ENCODE data around the gene TAP1. TPM values are rescaled to one million over a fixed set of nuclear protein-coding genes. Genes with fewer than 3 reads are reported as not detected.

Gene TAP1
- polyA plus RNA-seq, 2 of the 4 experiments (the other 2 are of a cell fraction) = 19.0 to 21.2 TPM

- Histone ChIP-seq H3K4me1 (no peaks in the 10 kb centered on the region), H3K27ac (no peak overlapping the region), H3K4me3 (no peak overlapping the region), H3K9me3 (no peaks in the 10 kb centered on the region), H3K4me2 (no peak overlapping the region)
- ATAC-seq (peak; percentile 84 to 86; a peak in 5 of 6 replicates), FAIRE-seq (no peak), DNase-seq (ENCODE audit: low read depth in 1 of 2, low spot score in 1 of 2) (peak; percentile 20 to 63)
- TF ChIP-seq SMC3 (IDR thresholded peaks at IDR 0.05) = peak; percentile 83
- TF ChIP-seq RAD21 (conservative IDR thresholded peaks at IDR 0.05 in 1 of 2, IDR thresholded peaks at IDR 0.05 in 1 of 2) = peak; percentile 88 to 91
- TF ChIP-seq, protein P1, sequence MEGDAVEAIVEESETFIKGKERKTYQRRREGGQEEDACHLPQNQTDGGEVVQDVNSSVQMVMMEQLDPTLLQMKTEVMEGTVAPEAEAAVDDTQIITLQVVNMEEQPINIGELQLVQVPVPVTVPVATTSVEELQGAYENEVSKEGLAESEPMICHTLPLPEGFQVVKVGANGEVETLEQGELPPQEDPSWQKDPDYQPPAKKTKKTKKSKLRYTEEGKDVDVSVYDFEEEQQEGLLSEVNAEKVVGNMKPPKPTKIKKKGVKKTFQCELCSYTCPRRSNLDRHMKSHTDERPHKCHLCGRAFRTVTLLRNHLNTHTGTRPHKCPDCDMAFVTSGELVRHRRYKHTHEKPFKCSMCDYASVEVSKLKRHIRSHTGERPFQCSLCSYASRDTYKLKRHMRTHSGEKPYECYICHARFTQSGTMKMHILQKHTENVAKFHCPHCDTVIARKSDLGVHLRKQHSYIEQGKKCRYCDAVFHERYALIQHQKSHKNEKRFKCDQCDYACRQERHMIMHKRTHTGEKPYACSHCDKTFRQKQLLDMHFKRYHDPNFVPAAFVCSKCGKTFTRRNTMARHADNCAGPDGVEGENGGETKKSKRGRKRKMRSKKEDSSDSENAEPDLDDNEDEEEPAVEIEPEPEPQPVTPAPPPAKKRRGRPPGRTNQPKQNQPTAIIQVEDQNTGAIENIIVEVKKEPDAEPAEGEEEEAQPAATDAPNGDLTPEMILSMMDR (IDR thresholded peaks at IDR 0.05) = peak; percentile 83
- TF ChIP-seq, protein P2, sequence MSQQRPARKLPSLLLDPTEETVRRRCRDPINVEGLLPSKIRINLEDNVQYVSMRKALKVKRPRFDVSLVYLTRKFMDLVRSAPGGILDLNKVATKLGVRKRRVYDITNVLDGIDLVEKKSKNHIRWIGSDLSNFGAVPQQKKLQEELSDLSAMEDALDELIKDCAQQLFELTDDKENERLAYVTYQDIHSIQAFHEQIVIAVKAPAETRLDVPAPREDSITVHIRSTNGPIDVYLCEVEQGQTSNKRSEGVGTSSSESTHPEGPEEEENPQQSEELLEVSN (IDR thresholded peaks at IDR 0.05; ENCODE audit: borderline replicate concordance, low read depth) = no peak
- ChIA-PET POLR2A (interaction anchor here (1.1 to 2.3 kb wide), 5 partner anchors 23 to 103 kb away, joined by 3 to 12 read pairs (median 4); partner anchors contain the start of gene TAP2), CTCF (interaction anchor here (0.6 to 13.9 kb wide), 42 partner anchors 9 to 615 kb away, joined by 3 to 253 read pairs (median 4); partner anchors contain the start of genes HLA-DMA, HLA-DMB, PSMB8 and PSMB9)
- WGBS (ENCODE audit: missing lambda C conversion rate) = 13% methylated on average over 5 of the region's 5 CpGs
Observed at GRCh38 chr6:32868257-32868788, 14.8 kb upstream of the TAP1 start.

DNA sequence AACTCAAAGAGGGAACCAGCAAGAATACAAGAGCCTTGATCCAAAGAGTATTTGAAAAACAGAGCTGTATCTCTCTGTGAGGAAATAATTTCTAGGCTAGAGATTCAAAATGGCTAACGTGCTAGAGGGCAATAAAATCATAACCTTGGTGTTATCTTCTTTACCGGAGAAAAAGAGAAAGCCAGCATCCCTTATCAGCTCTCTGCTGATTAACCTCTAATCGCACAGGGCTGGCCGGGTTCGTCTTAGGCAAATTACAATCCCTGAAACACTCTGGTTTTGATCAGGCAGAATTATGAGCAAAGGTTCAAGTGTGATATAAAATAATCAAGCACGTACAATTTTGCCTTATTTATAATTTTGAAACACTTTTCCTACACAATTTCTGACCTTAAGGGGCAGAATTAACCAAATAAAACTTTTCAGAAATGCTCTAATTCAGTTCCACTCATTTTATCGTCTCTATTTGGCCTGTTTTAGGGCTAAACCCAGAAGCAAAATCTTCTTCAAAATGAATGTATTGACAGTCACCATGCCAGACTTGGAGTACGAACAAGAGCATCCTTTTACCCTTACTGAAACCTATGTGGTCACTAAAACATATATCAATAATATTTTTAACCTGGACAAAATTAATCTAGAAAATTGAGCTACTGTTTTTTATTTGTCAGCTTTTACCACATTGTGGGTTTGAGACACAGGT lies 14.2 kb upstream of the TAP1 start:
- Histone ChIP-seq H3K9me3 (no peaks in the 10 kb centered on the region), H3K4me2 (no peak overlapping the region), H3K27ac (no peak overlapping the region), H3K4me1 (no peaks in the 10 kb centered on the region), H3K4me3 (no peak overlapping the region)
- ChIA-PET CTCF (interaction anchor here (0.7 to 13.9 kb wide), 38 partner anchors 8 to 614 kb away, joined by 3 to 253 read pairs (median 5); partner anchors contain the start of genes HLA-DMA, PSMB8, PSMB9 and TAP1), POLR2A (interaction anchor here (1.1 to 2.3 kb wide), 5 partner anchors 23 to 104 kb away, joined by 3 to 12 read pairs (median 4); partner anchors contain the start of gene TAP2)
- DNase-seq (ENCODE audit: low read depth in 1 of 2, low spot score in 1 of 2) = no peak
- WGBS (ENCODE audit: missing lambda C conversion rate) = 49% methylated on average over 8 of the region's 8 CpGs
- no peak for TF ChIP-seq HOXA7 (CRISPR knock-in tag; IDR thresholded peaks at IDR 0.05)
- no peak for TF ChIP-seq CBX2 (IDR thresholded peaks at IDR 0.05; ENCODE audit: borderline replicate concordance, low read depth)
- peak in 1 of 2 experiments; percentile 31; a peak in 2 of 6 replicates for ATAC-seq
- no peak for FAIRE-seq

GRCh38 chr6:32867022-32867477 lies 13.5 kb upstream of the TAP1 start:
- no peak overlapping the region for H3K27ac ChIP-seq
- no peaks in the 10 kb centered on the region for H3K9me3 ChIP-seq
- peak in 1 of 2 experiments; percentile 43; a peak in 1 of 6 replicates for ATAC-seq
- FAIRE-seq = no peak
- no peak for TF ChIP-seq JUN (IDR thresholded peaks at IDR 0.05)
- no peak for DNase-seq (ENCODE audit: low read depth in 1 of 2, low spot score in 1 of 2)
- WGBS (ENCODE audit: missing lambda C conversion rate) = 59% methylated on average over 3 of the region's 3 CpGs
- H3K4me3 ChIP-seq = no peak overlapping the region
- POLR2A ChIA-PET = interaction anchor here (0.7 kb wide), 1 partner anchor 42 kb away, joined by 7 read pairs; no protein-coding TSS in a partner anchor
- CTCF ChIA-PET = interaction anchor here (0.6 to 13.9 kb wide), 13 partner anchors 12 to 448 kb away, joined by 3 to 253 read pairs (median 5); partner anchors contain the start of genes PSMB8, PSMB9, TAP1 and TAP2
- H3K4me2 ChIP-seq = no peak overlapping the region
- no peaks in the 10 kb centered on the region; the same call in 2 of the 3 replicates for H3K4me1 ChIP-seq

GRCh38 chr6:32865724-32866443 lies 12.4 kb upstream of the TAP1 start:
- WGBS (ENCODE audit: missing lambda C conversion rate) = 50% methylated on average over 10 of the region's 10 CpGs
- FAIRE-seq = no peak
- TF ChIP-seq, protein P3, sequence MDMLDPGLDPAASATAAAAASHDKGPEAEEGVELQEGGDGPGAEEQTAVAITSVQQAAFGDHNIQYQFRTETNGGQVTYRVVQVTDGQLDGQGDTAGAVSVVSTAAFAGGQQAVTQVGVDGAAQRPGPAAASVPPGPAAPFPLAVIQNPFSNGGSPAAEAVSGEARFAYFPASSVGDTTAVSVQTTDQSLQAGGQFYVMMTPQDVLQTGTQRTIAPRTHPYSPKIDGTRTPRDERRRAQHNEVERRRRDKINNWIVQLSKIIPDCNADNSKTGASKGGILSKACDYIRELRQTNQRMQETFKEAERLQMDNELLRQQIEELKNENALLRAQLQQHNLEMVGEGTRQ (IDR thresholded peaks at IDR 0.05) = no peak
- TF ChIP-seq, protein P4, sequence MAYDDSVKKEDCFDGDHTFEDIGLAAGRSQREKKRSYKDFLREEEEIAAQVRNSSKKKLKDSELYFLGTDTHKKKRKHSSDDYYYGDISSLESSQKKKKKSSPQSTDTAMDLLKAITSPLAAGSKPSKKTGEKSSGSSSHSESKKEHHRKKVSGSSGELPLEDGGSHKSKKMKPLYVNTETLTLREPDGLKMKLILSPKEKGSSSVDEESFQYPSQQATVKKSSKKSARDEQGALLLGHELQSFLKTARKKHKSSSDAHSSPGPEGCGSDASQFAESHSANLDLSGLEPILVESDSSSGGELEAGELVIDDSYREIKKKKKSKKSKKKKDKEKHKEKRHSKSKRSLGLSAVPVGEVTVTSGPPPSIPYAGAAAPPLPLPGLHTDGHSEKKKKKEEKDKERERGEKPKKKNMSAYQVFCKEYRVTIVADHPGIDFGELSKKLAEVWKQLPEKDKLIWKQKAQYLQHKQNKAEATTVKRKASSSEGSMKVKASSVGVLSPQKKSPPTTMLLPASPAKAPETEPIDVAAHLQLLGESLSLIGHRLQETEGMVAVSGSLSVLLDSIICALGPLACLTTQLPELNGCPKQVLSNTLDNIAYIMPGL (CRISPR knock-in tag; IDR thresholded peaks at IDR 0.05; ENCODE audit: borderline replicate concordance) = no peak
- TF ChIP-seq RARB (CRISPR knock-in tag; IDR thresholded peaks at IDR 0.05) (no peak), ZSCAN20 (CRISPR knock-in tag; IDR thresholded peaks at IDR 0.05) (no peak), ESRRA (IDR thresholded peaks at IDR 0.05; ENCODE audit: borderline replicate concordance, low read length) (no peak), RNF2 (IDR thresholded peaks at IDR 0.05; ENCODE audit: borderline replicate concordance, low read depth) (no peak), KDM5A (IDR thresholded peaks at IDR 0.05) (no peak), CBX8 (IDR thresholded peaks at IDR 0.05) (no peak)
- TF ChIP-seq, protein P1 (IDR thresholded peaks at IDR 0.05) = no peak
- TF ChIP-seq, protein P2 (IDR thresholded peaks at IDR 0.05; ENCODE audit: borderline replicate concordance, low read depth) = no peak

More at GRCh38 chr6:32865724-32866443, 12.4 kb upstream of the TAP1 start:
- H3K4me1 ChIP-seq = peaks cover 5% of the 10 kb centered on the region; the same call in 2 of the 3 replicates
- H3K9me3 ChIP-seq = no peaks in the 10 kb centered on the region
- H3K4me3 ChIP-seq = no peak overlapping the region
- ChIA-PET CTCF (interaction anchor here (13.9 kb wide), 1 partner anchor 24 kb away, joined by 253 read pairs; the partner anchor contains the start of genes PSMB8 and TAP2), POLR2A (no interaction called here)
- no peak for ATAC-seq
- no peak overlapping the region for H3K27ac ChIP-seq
- no peak overlapping the region for H3K4me2 ChIP-seq
- no peak for DNase-seq (ENCODE audit: low read depth in 1 of 2, low spot score in 1 of 2)

All from A549 (cell line).